GM19023 (cell line): Measurements from ENCODE around the gene RTRAF.

Experiments
- ATAC-seq: cut with Tn5 transposase; IDR thresholded peaks from one replicate; pipeline ENCODE4 v1.9.1; 2021; ENCODE audit warnings: mild to moderate bottlenecking, moderate library complexity; ENCODE audit not compliant: unreplicated experiment

RTRAF gene

DNA sequence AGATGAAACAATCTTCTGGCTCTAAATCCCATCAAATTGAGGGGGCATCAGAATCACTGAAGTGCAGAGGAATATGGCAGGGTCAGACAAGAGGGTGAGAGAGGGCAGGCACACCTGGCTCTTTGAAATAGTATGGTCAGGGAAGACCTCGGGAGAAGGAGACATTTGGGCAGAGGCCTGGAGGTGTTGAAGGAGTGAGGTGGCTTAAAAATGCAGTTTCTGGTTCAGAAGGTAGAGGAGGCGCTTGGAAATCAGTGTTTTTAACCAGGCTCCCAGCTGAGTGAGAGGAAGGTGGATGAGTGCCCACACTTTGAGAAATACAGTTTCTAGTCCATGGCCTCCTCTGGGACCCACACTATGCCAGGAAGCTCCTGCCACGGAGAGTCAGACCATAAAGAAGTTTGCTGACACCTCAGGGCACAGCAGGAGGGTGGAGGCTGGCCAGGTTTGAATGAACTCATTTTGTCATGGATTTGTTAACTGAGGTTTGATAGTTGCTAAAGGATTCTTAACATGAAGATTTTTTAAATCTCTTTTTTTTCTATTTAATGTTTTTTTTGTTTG lies 59.4 kb downstream of the RTRAF start:
- no peak for ATAC-seq

DNA sequence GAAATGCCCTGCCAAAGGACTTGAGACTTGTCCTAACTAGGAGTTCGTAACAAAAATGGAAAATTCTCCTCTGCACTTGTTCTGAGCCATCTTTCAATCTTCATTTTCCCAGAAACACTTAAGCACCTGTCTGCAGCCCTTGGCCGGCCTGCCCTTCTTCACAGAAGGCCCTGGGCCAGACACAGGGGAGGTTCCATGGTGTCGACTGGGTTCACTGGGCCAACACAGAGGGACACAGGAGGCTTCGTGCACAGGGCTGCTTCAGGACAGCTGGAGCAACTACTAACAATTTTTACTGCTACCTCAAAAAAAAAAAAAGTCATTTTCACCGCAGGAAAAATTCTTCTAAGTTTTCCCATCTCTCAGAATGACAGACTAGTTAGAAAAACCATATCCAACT lies 59.9 kb downstream of the RTRAF start:
- ATAC-seq: no peak

DNA sequence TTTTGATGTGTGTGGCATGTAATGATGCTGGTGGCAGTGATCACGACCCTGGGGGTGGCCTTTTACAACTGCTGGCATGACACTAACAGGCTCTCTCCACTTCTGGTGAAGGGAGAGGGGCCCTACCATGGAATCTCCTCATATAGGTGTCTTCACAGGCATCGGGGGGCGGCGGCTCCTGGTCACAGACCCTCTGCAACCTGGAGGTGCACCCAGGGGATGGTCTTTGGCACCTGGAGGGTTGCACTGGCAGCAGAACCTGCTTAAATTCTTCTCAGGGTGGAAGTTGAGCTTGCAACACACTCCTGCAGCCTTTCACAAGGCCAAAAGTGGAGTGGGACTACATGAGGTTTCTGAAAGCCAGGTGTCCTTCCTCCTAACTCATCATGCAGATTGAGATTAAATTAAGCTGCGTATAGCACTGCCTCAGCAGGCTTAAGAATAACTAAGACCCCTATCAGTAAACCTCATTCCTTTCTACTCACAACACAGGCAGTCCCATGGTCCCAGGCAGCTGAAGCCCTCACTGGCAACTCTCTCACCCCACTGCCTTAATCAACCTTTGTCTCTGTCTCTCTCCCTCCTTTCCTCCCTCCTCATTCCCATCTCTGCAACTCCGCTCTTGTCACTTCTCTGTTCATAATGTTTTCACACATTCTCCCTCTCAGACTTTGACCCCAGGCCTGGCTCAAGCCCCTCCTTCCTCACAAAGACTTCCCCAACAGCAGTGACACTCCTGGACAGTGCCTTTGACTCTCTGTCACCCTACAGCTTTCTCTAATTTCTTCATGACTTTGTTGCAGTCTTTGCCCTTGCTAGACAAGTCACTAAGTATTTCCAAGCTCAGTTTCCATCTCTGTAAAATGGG lies 60.6 kb downstream of the RTRAF start:
- ATAC-seq: no peak

DNA sequence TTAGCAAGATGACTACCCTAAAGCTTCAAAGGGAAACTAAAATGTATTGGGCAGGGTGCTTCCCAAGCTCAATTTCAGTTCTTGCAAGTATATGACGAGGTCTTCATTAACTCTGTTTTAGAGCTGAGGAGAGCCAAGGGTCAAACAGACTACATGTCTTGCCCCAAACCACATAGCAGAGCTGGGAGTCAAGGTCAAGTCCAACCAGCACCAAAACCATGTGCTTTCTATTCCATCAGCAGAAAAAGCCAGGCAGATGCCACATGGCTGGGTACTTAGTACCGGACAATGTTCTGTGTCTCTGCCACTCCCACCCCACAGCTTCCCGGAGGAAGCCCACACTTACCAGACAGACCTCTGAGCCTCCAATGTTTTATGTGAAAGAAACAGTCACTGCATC lies 61.9 kb downstream of the RTRAF start:
- ATAC-seq: no peak

DNA sequence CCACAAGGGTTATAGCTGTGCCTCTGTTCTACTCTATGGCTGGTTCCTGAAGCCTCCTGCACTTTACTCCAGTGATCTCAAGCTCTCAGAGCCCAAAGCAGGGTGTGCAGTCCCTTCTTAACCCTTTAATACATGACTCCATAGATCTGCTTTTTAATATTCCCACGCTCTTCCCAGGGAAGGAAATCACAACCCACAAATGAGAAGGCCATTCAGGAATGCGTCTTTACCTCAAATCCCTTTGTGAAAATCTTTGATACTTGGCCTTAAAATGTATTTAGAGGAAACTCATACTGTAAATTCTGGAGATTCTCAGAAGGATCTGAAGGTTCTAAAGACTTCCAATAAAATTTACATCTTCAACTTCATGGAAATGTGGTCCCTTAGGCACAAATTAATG lies 62.5 kb downstream of the RTRAF start:
- no peak for ATAC-seq

DNA sequence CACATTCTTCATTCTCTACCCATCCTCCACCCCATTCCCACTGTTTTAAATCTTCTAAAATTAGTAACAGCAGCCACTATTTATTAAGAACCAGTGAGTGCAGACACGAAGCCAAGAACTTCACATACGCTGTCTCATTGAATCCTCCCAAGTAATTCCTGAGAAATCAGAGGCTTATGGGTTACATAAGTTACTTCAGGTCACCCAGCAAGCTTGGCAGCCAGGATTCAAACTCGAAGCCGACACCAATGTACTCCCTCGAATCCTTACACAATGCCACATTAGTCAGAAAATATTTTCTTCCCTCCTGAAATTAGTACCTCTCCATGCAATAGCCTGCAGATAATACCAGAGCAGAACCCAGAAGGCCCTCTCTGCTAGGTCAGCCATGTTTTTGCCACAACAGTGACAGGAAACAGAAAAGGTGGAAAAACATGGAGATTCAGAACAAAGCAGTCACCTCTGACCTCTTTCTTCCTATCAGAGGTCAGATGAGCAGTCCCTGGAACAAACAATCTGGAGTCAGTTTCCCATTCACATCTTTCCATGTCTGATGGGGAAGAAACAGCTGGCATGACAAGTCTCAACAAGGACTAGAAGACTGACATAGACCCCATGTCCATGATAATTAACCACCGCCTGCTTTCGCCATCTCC lies 63.1 kb downstream of the RTRAF start:
- ATAC-seq: no peak

DNA sequence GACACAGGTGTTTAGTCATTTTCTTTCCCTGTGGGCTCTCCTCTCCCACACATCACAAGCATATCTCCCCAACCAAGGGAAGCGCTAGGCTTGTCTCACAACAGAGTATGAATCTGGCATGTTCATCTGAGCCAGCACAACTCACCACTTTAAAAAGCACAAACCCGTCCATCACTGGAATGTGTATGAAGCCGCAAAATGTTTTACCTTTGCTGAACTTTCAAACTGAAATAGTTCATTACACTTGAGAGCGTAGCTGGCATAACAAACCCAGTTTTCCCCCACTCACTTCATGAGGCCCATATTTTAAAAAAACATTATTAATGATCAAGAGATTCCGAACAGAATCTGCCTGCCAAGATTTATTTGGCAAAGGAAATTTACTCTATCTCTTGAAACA lies 63.7 kb downstream of the RTRAF start:
- no peak for ATAC-seq

DNA sequence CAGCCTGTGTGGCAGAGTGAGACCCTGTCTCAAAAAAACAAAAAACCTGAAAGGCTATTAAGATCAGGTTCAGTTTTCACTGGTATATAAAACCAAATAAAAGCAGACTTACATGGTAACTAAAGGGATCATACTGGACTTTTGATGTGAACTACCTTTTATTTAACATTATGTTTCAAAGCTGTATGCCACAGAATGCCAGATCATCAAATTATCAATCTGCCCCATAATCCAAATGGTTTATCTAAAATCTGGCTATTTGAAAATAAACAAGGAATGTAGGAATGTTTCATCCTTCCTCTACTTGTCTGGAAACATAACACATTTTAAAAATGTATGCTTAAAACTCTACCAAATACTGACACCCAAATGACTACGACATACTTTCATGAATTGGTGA lies 65.3 kb downstream of the RTRAF start:
- ATAC-seq: no peak

DNA sequence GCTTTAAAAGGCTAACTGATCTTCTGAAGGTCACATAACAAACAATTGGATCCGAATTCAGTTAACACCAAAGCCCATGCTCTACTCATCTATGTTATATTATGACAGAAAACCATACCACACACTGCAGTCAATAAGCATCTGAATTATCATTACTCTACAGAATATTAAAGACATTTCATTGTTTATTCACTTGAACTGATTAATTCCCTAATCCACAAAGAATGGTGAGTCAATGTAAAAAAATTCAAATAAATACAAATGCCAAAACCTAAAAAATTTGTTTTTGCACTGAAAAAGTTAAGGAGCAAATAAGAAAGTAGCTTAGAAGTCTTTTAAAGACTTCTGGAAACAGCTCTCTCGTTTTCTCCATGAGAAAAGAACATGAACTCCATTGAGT lies 65.8 kb downstream of the RTRAF start:
- ATAC-seq: no peak

DNA sequence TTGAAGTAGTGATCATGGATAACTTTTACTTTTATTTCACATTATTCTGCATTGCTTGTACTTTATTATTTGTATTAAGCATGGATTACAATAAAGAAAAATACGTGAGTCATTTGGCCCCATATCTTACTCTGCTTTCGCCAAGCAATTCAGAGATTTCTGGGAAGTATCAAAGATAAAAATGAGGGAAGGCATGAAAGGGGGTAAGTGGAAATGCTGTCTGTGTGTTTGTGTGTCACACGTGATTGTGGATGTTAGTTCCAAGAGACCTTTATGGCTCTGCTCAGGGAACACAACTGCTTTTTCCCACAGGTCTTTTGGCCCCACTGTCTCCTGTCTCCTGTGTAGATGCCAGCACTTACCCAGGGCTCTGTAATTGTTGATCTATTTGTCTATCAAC lies 69.0 kb downstream of the RTRAF start:
- no peak for ATAC-seq

DNA sequence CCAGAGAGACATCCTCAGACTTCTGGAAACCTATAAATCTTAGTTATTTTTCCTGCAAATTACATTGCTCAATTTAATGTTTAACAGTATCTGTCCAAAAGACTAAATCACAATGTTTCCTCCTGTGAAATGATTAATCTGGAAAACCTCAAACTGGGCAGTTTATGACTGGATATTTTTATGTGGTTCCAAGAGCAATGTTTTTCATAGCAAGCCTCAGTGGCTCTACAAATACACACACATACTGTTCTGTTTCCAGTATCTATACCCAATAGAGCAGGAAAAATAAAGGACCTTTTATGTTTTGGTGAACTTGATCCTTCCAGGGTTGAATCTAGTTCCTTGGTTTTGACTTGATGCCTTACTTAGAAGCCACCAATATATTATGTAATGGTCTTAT lies 70.3 kb downstream of the RTRAF start:
- no peak for ATAC-seq

DNA sequence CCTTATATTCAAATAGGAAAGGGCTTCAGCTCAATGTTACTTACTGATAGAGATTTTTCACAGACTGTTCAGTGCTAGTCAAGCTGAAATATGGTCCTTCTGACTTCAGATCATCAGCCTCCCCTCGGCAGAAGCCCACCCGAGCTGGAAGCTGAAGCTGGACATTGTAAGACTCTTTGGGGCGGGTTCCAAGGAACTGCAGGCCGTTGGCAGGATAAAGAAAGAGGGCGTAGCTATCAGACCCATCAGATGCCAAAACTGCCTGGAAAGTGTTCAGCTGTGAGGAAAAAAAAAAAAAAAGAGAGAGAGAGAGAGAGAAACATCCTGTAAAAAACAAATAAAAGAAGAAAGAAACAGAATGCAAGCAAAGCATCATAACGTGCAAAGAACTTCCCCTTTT lies 70.7 kb downstream of the RTRAF start:
- no peak for ATAC-seq
